GM12872 (cell line): ENCODE data around the gene GLYR1.

Experiments used
- CTCF ChIP-seq: IDR thresholded peaks from 3 replicates; pipeline ENCODE4 v1.5.1; 2011; ENCODE audit warnings: low read depth, mild to moderate bottlenecking, low read length, moderate library complexity; ENCODE audit not compliant: insufficient read depth

GLYR1 gene

DNA sequence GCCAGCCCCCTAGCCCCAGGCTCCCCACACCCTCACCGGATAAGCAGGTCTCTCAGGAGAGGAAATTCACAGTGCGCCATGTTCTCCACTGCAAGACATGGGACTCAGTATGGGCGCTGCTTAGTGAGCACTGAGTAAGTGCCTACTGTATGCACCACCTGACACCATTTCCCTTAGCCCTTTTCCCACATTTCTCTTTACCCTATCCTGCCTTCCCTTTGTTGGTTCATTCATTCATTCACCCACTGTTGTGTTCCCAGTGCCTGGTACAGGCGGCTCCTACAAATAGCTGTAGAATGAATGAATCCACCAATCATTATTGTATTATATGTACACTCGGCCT, 69.1 kb downstream of the GLYR1 start:
- no peak for TF ChIP-seq CTCF

DNA sequence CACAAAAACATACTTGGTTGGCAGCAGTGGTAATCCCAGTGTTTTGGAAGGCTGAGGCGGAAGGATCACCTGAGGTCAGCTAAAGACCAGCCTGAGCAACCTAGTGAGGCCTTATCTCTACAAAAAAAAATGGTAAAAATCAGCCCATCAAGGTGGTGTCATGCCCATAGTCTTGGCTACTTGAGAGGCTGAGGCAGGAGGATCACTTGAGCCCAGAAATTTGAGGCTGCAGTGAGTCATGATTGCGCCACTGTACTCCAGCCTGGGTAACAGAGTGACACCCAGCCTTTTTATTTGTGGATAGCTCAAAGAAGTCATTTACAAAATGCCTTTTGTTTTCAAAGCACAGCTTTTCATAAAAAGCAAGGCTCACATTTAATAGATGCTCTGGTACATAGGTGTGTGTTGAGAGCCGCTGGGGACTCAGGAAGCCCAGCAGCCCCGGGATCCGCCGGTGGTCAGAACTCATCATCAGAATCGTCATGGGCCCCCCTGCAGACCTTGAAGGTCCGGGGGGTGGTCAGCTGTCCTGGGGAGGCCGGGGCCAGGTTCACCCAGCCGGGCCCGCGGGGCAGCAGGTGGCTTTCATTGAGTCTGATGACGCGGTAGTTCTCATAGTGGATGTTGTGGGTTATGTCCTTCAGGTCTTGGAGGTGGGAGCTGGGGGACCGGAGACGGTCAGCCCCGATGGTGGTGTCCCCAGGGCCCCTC, 69.6 kb downstream of the GLYR1 start:
- no peak for TF ChIP-seq CTCF

DNA sequence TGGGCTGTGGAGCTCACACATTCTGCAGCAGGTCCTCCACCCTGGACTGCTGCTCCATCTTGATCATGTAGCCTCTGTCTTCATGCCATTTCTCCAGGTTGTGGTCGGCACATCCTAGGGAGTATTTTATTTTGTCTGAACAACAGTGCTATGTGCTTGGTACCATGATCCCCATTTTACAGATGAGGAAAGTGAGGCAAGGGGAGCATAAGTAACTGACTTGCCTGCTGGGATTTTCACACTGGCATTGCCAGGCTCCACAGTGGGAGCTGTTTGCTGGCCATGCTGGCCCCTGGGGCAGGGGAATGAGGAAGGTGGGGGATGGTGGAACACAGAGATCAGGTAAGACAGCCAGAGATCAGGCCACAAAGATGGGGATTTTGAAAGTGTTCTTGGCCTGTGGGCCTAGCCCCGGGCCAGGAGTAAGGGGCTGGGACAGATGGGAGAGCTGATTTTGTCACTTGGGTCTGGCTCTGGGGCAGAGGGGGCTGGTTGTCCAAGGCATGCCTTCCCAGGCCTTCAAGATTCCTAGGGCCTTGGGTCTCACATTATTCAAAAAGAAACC, 70.9 kb downstream of the GLYR1 start:
- TF ChIP-seq CTCF, result no peak

- no peak for TF ChIP-seq CTCF
Measured at GRCh38 chr16:4775005-4775404, 72.1 kb downstream of the GLYR1 start.

DNA sequence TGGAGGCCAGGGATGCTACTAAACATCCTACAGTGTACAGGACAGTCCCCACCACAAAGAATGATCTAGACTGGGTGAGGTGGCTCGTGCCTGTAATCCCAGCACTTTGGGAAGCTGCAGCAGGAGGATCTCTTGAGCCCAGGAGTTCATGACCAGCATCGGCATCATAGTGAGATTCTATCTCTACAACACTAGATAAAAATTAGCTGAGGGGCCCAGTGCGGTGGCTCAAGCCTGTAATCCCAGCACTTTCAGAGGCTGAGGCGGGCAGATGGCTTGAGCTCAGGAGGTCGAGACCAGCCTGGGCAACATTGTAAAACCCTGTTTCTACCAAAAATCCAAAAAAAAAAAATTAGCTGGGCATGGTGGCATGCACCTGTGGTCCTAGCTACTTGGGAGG, 74.7 kb downstream of the GLYR1 start:
- TF ChIP-seq CTCF, result no peak

DNA sequence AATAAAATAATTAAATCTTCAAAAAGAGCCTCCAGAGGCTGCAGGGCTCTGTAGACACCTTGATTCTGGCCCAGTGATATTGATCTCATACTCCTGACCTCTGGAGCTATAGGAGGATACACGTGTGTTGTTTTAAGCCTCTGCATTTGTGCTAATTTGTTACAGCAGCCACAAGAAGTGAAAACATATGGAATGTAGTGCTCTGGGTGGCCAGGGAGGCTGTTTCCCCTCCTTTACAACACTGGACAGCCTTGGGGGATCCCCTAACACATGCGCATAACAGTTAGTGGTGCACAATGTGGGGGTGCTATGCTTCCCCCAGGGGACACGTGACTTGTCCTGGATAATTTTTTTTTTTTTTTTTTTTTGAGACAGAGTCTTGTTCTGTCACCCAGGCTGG, 75.4 kb downstream of the GLYR1 start:
- TF ChIP-seq CTCF, result no peak

DNA sequence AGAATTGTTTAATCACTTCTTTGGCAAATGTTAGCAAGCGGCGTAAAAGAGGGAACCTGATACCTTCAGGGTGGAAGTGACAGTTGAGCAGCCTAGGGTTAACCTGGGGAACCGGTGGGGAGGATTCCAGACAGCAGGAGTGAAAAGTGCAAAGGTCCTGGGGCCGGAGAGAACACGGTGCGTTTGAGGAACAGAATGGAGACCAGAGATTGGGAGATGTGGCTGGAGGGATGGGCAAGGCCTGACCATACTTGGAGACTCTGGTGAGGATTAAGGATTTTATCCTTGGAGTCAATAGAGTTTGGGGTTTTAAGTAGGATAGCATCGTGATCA, 77.8 kb downstream of the GLYR1 start:
- TF ChIP-seq CTCF, result no peak
